ENCODE results near the gene PDCD4. TPM values are rescaled to one million over a fixed set of nuclear protein-coding genes. Genes with fewer than 3 reads are reported as not detected.

Gene PDCD4
- polyA plus RNA-seq, 1 of the 3 experiments (the other 2 are of a cell fraction), result 23.3 TPM

GRCh38 chr10:110851020-110851612 is 20.6 kb upstream of the PDCD4 start:
- Histone ChIP-seq H3K9me2 (no peaks in the 10 kb centered on the region), H3K9me3 (no peaks in the 10 kb centered on the region), H3F3A (replicated peaks; ENCODE audit: insufficient read depth) (no peaks in the 10 kb centered on the region), H3K4me1 (ENCODE audit: control insufficient read depth in 1 of 2, insufficient read depth in 2 of 2, low read depth in 1 of 2, low read length in 1 of 2) (peaks cover 0 to 10% of the 10 kb centered on the region in 2 experiments; a peak in 2 of 4 replicates), H2AFZ (ENCODE audit: low read depth) (no peak overlapping the region), H3K27ac (ENCODE audit: low read depth in 2 of 2, low read length in 1 of 2) (no peak overlapping the region), H3K27me3 (ENCODE audit: insufficient read depth) (no peaks in the 10 kb centered on the region), H3K4me2 (no peak overlapping the region), H3K4me3 (ENCODE audit: low read depth in 2 of 2, low read length in 1 of 2) (no peak overlapping the region), H4K20me1 (ENCODE audit: insufficient read depth) (no peaks in the 10 kb centered on the region), H3K9ac (no peak overlapping the region), H3K36me3 (replicated peaks in 1 of 2; ENCODE audit: control insufficient read depth in 1 of 2, insufficient read depth in 2 of 2, low read length in 1 of 2) (no peaks in the 10 kb centered on the region), H3K79me2 (ENCODE audit: insufficient read depth) (no peaks in the 10 kb centered on the region)
- TF ChIP-seq RCOR1 (IDR thresholded peaks at IDR 0.05; ENCODE audit: low read length) (no peak), FOXJ3 (CRISPR knock-in tag; IDR thresholded peaks at IDR 0.05) (no peak), TAF1 (IDR thresholded peaks at IDR 0.05; ENCODE audit: borderline replicate concordance, low read depth, low read length) (no peak), EZH2phosphoT487 (IDR thresholded peaks at IDR 0.05; ENCODE audit: borderline replicate concordance, low read depth) (no peak), TEAD4 (IDR thresholded peaks at IDR 0.05; ENCODE audit: borderline replicate concordance, insufficient read depth) (no peak), NFIC (IDR thresholded peaks at IDR 0.05; ENCODE audit: borderline replicate concordance) (no peak)
- TF ChIP-seq, protein P1, sequence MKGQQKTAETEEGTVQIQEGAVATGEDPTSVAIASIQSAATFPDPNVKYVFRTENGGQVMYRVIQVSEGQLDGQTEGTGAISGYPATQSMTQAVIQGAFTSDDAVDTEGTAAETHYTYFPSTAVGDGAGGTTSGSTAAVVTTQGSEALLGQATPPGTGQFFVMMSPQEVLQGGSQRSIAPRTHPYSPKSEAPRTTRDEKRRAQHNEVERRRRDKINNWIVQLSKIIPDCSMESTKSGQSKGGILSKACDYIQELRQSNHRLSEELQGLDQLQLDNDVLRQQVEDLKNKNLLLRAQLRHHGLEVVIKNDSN (IDR thresholded peaks at IDR 0.05; ENCODE audit: borderline replicate concordance, low read depth), result no peak
- WGBS (ENCODE audit: low lambda C conversion rate), result 69% methylated on average over 8 of the region's 8 CpGs
- ChIA-PET CTCF (interaction anchor here (1.1 to 1.4 kb wide), 2 partner anchors 32 to 47 kb away, joined by 3 to 5 read pairs; no protein-coding TSS in a partner anchor), POLR2A (no interaction called here)
- DNase-seq, result no peak

DNA sequence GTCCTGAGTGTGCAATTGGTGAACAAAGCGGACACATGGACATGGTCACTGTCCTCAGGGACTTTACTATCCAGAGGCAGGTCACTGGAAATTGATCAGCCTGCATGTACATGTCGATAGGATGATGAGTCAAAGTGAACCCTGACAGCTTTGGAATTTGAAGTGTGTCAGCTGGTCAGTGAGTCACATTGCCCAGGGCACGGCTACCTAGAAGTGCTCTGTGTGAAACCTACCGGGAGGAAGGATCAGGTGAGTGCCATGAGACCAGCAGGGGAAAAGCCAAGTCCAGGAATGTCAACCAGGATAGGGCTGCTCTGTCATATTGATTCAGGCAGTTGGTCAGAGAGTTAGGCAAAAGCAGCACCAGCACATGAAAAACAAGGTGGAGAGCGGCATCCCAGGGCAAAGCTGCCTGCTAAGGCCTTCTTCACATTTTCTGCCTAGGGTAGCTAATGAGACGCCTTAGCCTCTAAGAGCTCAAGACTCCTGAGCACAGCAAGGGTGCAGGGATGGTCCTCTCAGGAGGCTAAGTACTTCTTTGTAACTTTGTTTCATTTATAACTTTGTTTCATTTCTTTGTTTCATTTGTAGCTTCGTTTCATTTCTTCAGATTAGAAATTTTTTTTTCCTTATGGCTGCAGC is 19.4 kb upstream of the PDCD4 start:
- no peaks in the 10 kb centered on the region for H3K27me3 ChIP-seq (ENCODE audit: insufficient read depth)
- no peak overlapping the region for H3K27ac ChIP-seq (ENCODE audit: low read depth in 2 of 2, low read length in 1 of 2)
- no peaks in the 10 kb centered on the region for H3K9me2 ChIP-seq
- TF ChIP-seq MAX (IDR thresholded peaks at IDR 0.05; ENCODE audit: low read depth) (no peak), FOXM1 (IDR thresholded peaks at IDR 0.05; ENCODE audit: low read depth) (no peak), SMC3 (IDR thresholded peaks at IDR 0.05; ENCODE audit: low read depth, low read length) (no peak), ZBTB33 (IDR thresholded peaks at IDR 0.05; ENCODE audit: borderline replicate concordance, low read depth) (no peak), RFX5 (IDR thresholded peaks at IDR 0.05; ENCODE audit: low read length) (no peak), MXI1 (IDR thresholded peaks at IDR 0.05; ENCODE audit: low read depth, low read length) (no peak), FOXJ3 (CRISPR knock-in tag; IDR thresholded peaks at IDR 0.05) (no peak), EZH2phosphoT487 (IDR thresholded peaks at IDR 0.05; ENCODE audit: borderline replicate concordance, low read depth) (no peak), SIN3A (IDR thresholded peaks at IDR 0.05; ENCODE audit: borderline replicate concordance, low read depth, low read length) (no peak), NFIC (IDR thresholded peaks at IDR 0.05; ENCODE audit: borderline replicate concordance) (no peak), PBX3 (IDR thresholded peaks at IDR 0.05) (no peak)
- TF ChIP-seq, protein P2, sequence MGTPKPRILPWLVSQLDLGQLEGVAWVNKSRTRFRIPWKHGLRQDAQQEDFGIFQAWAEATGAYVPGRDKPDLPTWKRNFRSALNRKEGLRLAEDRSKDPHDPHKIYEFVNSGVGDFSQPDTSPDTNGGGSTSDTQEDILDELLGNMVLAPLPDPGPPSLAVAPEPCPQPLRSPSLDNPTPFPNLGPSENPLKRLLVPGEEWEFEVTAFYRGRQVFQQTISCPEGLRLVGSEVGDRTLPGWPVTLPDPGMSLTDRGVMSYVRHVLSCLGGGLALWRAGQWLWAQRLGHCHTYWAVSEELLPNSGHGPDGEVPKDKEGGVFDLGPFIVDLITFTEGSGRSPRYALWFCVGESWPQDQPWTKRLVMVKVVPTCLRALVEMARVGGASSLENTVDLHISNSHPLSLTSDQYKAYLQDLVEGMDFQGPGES (IDR thresholded peaks at IDR 0.05; ENCODE audit: low read depth, low read length), result no peak
- CTCF ChIA-PET, result no interaction called here
- H2AFZ ChIP-seq (ENCODE audit: low read depth), result no peak overlapping the region
- H3K4me1 ChIP-seq (ENCODE audit: control insufficient read depth in 1 of 2, insufficient read depth in 2 of 2, low read depth in 1 of 2, low read length in 1 of 2), result peaks cover 0 to 10% of the 10 kb centered on the region in 2 experiments; a peak in 2 of 4 replicates
- H3K9me3 ChIP-seq, result no peaks in the 10 kb centered on the region
- 61% methylated on average over 6 of the region's 7 CpGs for WGBS (ENCODE audit: low lambda C conversion rate)
- POLR2A ChIA-PET, result no interaction called here
- H3K4me3 ChIP-seq (ENCODE audit: low read depth in 2 of 2, low read length in 1 of 2), result no peak overlapping the region
- H3K79me2 ChIP-seq (ENCODE audit: insufficient read depth), result no peaks in the 10 kb centered on the region
- DNase-seq, result no peak
- H3K4me2 ChIP-seq, result no peak overlapping the region
- no peaks in the 10 kb centered on the region for H4K20me1 ChIP-seq (ENCODE audit: insufficient read depth)
- H3K9ac ChIP-seq, result no peak overlapping the region
- H3K36me3 ChIP-seq (replicated peaks in 1 of 2; ENCODE audit: control insufficient read depth in 1 of 2, insufficient read depth in 2 of 2, low read length in 1 of 2), result no peaks in the 10 kb centered on the region
- H3F3A ChIP-seq (replicated peaks; ENCODE audit: insufficient read depth), result no peaks in the 10 kb centered on the region

Measured in SK-N-SH (cell line).